ENCODE data around the gene RBM20.
A peak's percentile ranks its signal among the peaks of the same experiment; 100 is the strongest.

RBM20 gene

GRCh38 chr10:110770243-110770642, 126.1 kb downstream of the RBM20 start:
- TF ChIP-seq CTCF (IDR thresholded peaks at IDR 0.05; ENCODE audit: low read depth, low read length, missing control alignments): no peak
- Histone ChIP-seq H3K4me3 (ENCODE audit: low read depth, low read length) (no peak overlapping the region), H3K36me3 (replicated peaks) (no peaks in the 10 kb centered on the region)

GRCh38 chr10:110771486-110771885, 127.3 kb downstream of the RBM20 start:
- no peaks in the 10 kb centered on the region for H3K27me3 ChIP-seq (replicated peaks)
- in situ Hi-C loops (cut with HindIII; ENCODE audit: low pct_ligation_motif_present, low sequenced_read_pairs): no loop called here
- TF ChIP-seq CTCF (IDR thresholded peaks at IDR 0.05; ENCODE audit: low read depth, low read length, missing control alignments): no peak
- DNase-seq: no peak
- no peaks in the 10 kb centered on the region for H3K36me3 ChIP-seq (replicated peaks)
- H3K4me3 ChIP-seq (ENCODE audit: low read depth, low read length): no peak overlapping the region
- H3K27ac ChIP-seq: no peak overlapping the region

More at GRCh38 chr10:110770243-110770642, 126.1 kb downstream of the RBM20 start:
- DNase-seq: no peak
- Histone ChIP-seq H3K27me3 (replicated peaks) (no peaks in the 10 kb centered on the region), H3K27ac (no peak overlapping the region)
- in situ Hi-C loops (cut with HindIII; ENCODE audit: low pct_ligation_motif_present, low sequenced_read_pairs): no loop called here

GRCh38 chr10:110771991-110772390, 127.9 kb downstream of the RBM20 start:
- TF ChIP-seq CTCF (IDR thresholded peaks at IDR 0.05; ENCODE audit: low read depth, low read length, missing control alignments): no peak
- Histone ChIP-seq H3K36me3 (replicated peaks) (no peaks in the 10 kb centered on the region), H3K27me3 (replicated peaks) (no peaks in the 10 kb centered on the region), H3K4me3 (ENCODE audit: low read depth, low read length) (no peak overlapping the region), H3K27ac (no peak overlapping the region)
- in situ Hi-C loops (cut with HindIII; ENCODE audit: low pct_ligation_motif_present, low sequenced_read_pairs): no loop called here
- no peak for DNase-seq

GRCh38 chr10:110772454-110773025, 128.4 kb downstream of the RBM20 start:
- Histone ChIP-seq H3K36me3 (replicated peaks) (no peaks in the 10 kb centered on the region), H3K27me3 (replicated peaks) (no peaks in the 10 kb centered on the region), H3K27ac (no peak overlapping the region), H3K4me3 (ENCODE audit: low read depth, low read length) (no peak overlapping the region)
- no peak for DNase-seq
- in situ Hi-C loops (cut with HindIII; ENCODE audit: low pct_ligation_motif_present, low sequenced_read_pairs): no loop called here
- TF ChIP-seq CTCF (IDR thresholded peaks at IDR 0.05; ENCODE audit: low read depth, low read length, missing control alignments): no peak

GRCh38 chr10:110773693-110774068, 129.5 kb downstream of the RBM20 start:
- peak overlapping the region; percentile 58 for H3K27ac ChIP-seq
- in situ Hi-C loops (cut with HindIII; ENCODE audit: low pct_ligation_motif_present, low sequenced_read_pairs): no loop called here
- DNase-seq: no peak
- no peak overlapping the region for H3K4me3 ChIP-seq (ENCODE audit: low read depth, low read length)
- TF ChIP-seq CTCF (IDR thresholded peaks at IDR 0.05; ENCODE audit: low read depth, low read length, missing control alignments): no peak
- no peaks in the 10 kb centered on the region for H3K27me3 ChIP-seq (replicated peaks)
- no peaks in the 10 kb centered on the region for H3K36me3 ChIP-seq (replicated peaks)

Measured in brain microvascular endothelial cell (primary cell).